Raji (cell line): ENCODE measurements around the gene CD28.

Experiments
- POLR2A ChIP-seq: IDR thresholded peaks from 2 replicates; pipeline ENCODE4 v1.6.1; 2011; ENCODE audit warnings: low read depth, low read length, control low read depth; ENCODE audit not compliant: insufficient read depth

Gene CD28

GRCh38 chr2:203706403-203706802, at the start of gene CD28:
Gene CD28, plus strand, starts transcription at chr2:203706639. Its CDS starts 58 bp downstream, at chr2:203706697.
- no peak for TF ChIP-seq POLR2A

DNA sequence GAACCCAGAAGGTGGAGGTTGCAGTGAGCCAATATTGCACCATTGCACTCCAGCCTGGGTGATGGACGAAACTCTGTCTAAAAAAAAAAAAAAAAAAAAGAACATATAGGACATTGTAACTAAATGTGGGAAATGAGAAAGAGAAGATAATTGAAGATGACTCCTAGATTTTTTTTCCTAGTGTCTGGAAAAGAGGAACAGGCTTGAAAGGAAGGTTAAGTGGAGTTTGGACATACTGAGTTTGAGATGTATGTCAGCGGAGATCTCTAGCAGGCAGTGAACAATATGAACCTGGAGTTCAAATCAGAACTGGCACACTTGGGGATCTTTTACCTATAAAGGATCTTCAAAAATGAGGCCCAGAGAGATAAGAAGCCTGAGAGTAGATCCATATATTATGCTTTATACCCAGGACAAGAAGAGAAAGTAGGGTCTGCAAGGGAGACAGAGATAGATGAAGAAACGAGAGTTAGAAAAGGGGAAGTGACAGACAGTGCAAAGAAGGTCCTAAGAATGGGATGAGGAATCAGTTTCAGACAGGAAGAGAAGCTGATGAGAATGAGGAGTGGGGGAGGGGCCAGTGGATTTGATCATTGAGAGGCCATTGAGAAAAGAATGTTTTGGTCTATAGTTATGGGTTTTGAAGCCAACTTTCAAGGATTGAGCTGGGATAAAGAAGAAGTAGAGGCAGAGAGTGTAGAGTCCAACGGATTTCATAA, 46.9 kb upstream of the CD28 start:
- TF ChIP-seq POLR2A: no peak

- TF ChIP-seq POLR2A: no peak
Observed at GRCh38 chr2:203660465-203660864, 46.0 kb upstream of the CD28 start.

DNA sequence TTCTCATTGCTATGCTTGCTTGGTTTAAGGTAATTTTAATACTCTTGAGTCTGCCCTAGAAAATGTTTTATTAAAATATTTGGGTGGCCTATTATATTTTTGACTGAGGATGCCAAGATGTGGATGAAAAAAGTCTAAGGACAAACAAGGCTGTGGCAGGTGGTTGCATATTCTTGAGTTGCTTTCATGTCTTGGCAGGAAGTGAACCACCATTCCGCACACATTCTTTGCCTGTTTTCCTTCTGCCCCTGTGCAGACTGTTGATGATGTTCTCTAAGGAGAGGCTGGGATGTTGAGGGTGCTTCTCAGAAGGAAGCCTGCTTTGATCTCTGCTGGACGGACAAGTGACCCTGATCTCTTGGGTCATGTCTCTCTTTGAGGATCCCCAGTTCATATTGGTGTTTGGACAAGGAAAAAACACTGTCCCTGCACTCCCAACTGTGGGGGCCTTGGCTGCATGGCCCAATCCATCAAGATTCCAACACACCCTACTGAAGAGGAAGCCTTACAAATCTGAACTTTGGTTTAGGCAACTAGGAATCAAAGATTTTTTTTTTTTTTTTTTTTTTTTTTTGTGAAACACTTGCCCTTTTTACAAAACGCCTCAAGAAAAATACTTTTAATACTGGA, 45.0 kb upstream of the CD28 start:
- no peak for TF ChIP-seq POLR2A

DNA sequence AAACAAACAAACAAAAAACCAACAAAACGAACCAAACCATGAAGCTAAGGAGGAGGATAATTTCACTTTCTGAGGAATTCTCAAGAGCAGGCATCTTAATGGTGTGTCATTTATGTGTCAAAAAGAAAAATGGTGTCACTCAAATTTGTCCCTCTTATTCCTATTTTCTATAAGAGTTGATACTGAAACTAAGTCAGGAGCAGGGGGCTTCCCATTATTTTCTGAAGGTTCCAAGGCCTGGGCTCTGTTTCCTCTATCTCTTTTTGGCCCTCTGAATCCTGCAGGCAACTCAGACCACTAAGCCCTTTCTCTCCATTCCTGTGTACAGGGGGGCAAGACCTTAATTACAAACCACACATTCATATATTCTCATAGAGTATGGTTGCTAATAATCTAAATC, 44.0 kb upstream of the CD28 start:
- no peak for TF ChIP-seq POLR2A

DNA sequence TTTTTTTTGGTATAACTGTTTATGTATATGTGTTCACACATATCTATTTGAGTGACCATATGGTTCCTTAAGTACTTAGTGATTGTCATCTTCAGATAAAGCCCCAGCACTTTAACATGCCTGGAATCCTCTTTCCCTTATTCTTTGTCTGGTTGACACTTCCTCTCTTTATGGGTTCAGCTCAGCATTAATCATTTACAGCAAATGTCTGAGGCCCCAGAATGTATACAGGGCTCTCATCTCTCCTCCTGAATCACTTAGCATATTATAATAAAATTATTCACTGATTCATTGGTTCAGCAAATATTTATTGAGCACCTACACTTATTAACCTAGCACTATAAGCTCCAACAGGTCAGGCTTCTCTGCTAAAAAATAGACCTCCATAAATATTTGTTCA, 43.5 kb upstream of the CD28 start:
- TF ChIP-seq POLR2A: no peak

DNA sequence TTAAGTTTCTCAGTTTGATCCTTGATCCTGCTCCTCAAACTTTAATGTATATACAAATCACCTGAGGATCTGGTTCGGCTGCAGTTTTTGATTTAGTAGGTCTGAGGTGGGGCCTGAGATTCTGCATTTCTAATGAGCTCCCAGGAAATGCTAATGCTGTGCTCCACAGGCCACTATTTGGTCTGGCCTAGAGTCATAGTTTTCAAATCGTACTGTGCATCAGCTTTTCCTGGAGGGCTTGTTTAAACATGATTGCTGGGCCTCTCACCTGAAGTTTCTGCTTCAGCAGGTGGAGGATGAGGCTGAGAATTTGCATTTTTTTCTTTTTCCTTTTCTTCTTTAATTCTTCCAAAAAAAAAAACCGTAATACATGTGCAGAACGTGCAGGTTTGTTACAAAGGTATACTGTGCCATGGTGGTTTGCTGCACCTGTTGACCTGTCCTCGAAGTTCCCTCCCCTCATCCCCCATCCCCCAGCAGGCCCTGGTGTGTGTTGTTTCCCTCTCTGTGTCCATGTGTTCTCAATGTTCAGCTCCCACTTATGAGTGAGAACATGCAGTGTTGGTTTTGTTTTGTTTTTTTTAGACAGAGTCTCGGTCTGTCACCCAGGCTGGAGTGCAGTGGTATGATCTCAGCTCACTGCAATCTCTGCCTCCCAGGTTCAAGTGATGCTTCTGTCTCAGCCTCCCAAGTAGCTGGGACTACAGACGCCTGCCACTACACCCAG, 42.2 kb upstream of the CD28 start:
- TF ChIP-seq POLR2A: no peak

DNA sequence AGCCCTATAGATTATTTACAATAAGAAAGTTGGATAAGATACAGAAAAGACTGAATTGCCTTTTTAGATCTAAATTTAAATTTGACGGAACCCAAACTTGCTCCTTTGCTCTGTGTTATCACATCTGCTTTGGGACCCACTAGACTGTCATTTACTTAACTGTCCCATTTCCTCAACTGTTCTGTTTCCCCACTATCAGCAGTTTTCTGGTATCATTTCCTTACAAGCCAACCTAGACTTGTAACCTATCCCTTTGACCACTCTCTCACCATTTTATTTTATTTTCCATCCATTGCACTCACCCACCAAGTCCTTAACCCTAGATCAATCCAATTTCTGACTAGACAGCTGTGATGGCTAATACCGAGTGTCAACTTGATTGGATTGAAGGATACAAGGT, 38.6 kb upstream of the CD28 start:
- no peak for TF ChIP-seq POLR2A

DNA sequence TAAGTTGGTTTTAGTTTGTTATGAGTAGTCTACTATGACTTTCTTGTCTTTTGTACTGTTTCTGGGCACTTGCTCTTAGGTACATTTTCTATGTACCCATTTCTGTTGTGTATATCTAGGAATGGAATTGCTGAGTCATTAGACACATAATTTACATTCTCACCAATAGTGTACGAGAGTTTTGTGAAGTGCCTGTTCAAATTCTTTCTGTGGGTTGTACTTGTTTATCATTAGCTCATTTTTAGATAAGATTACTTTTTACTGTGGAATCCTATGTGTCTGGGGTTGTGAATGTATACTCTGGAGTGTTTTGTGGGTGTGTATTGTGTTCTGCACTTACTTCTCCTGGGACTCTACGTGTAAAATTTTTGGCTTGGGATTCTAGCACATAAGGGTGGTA, 36.6 kb upstream of the CD28 start:
- no peak for TF ChIP-seq POLR2A

DNA sequence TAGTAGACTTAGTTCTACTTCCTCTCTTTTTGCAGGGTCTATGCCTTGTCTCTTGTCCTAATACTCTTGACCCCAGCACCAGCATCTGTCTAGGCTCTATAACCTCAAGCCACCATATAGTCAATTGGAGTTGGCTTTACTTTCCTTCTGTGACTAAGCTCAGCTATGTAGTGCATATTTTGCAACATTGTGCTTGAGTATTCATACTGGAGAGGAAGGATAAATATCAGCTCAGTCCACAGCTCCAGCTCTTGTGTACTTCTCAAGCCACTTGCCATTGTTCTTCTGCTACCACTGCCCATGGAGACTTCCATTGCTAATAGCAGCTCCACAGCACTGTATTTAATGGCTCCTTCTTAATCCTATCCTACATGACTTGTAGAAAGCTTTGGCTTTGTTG, 35.5 kb upstream of the CD28 start:
- TF ChIP-seq POLR2A: no peak

DNA sequence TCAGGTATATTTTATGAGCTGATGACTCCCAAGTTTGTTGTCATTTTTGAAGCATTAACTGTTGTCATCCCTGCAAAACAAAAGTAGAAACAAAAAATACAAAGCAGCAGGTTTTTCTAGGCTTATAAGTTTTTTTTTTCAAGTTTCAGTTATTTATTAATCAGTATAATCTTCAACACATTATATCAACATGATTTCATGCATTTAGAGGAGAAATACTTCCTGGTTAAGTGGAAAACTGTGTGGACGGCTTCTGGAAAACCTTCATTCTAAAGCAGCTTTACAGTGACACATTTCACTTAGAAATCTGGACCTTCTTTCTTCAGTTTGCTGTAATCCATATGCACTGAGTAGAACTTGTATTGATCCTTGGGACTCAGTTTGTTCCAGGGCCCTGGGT, 34.6 kb upstream of the CD28 start:
- TF ChIP-seq POLR2A: no peak

DNA sequence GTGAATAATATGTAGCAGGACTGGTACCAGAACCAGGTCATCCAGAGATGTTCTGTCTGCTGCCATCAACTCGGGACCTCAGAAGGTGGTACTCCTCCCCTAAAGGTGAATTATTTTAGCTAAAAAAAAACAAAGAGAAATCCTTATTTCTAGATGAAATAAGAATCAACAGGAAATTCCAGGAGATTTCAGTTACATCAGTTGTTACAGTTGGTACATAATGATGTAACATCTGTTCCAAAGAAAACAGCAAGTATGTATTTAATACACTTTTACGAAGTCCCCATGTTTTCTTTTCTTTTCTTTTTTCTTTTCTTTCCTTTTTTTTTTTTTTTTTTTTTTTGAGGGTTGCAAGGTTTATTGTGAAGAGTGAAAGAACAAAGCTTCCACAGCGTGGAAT, 33.6 kb upstream of the CD28 start:
- TF ChIP-seq POLR2A: no peak

DNA sequence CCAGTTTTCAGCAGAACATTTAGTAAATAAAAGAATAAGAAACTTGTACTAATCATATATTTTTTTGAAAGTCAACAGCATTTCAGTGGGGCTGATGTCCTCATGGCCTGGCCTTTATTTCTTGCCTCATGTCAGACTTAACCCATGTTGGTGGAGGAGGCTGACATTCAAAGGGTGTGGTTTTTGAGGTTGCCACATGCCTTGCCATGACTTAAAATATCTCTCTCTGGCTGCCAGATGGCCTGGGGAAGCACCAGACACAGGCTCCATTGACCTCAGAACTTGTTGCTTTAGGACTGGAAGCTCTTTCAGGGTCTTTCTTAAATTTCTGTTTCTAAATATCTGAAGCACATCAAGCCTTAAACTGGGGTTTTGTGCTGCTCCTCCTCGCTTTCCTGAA, 32.5 kb upstream of the CD28 start:
- TF ChIP-seq POLR2A: no peak

GRCh38 chr2:203675086-203675485, 31.4 kb upstream of the CD28 start:
- TF ChIP-seq POLR2A: no peak

DNA sequence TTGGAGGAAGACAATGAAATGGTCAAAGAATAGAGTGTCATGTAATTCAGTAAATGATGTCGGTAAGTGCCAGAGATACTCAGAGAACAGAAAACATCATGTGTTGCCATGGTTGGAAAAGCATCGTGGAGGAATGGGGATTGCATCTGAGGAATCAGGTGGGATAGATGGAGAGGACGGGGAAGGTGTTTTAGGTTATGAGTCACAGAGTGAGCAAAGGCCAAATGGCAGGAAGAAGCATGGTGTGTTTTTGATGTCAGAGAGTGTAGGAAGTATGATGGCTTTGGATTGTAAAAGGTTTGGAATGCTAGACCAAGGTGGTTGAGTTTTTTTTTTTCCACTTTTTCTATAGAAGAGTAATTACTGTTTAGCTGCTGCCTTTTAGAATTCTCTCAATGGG, 27.5 kb upstream of the CD28 start:
- TF ChIP-seq POLR2A: no peak

GRCh38 chr2:203679401-203679800, 27.0 kb upstream of the CD28 start:
- TF ChIP-seq POLR2A: no peak
